DND-41 (cell line): ENCODE results near the gene SERTAD4.

ENCODE experiments used
- ATAC-seq: fragments of 200-7000 bp; cut with Tn5 transposase; 3 replicates; pipeline ENCODE4 v1.9.1; 2021; ENCODE audit warnings: low read depth; ENCODE audit not compliant: insufficient read depth
- DNase-seq: peaks from one replicate; pipeline ENCODE4 v3.0.0-alpha.2; 2020
- H2AFZ ChIP-seq: 2 replicates; pipeline ENCODE4 v1.6.0; 2012; ENCODE audit warnings: low read depth, low read length
- H3K27ac ChIP-seq: 2 replicates; pipeline ENCODE4 v1.5.1; 2012; ENCODE audit warnings: low read length, inconsistent platforms
- H3K27me3 ChIP-seq: fragments of 200-600 bp; sonication (generic); 2 replicates; pipeline ENCODE4 v1.6.0; 2012; ENCODE audit warnings: low read length, mild to moderate bottlenecking, inconsistent platforms; ENCODE audit not compliant: insufficient read depth, poor library complexity
- H3K36me3 ChIP-seq: 2 replicates; pipeline ENCODE4 v1.5.1; 2012; ENCODE audit warnings: low read length, inconsistent platforms; ENCODE audit not compliant: insufficient read depth
- H3K4me1 ChIP-seq: 2 replicates; pipeline ENCODE4 v1.5.1; 2012; ENCODE audit warnings: mild to moderate bottlenecking, low read length; ENCODE audit not compliant: insufficient read depth
- H3K4me2 ChIP-seq: 2 replicates; pipeline ENCODE4 v1.6.0; 2012; ENCODE audit warnings: mild to moderate bottlenecking, moderate library complexity, low read length, inconsistent platforms; ENCODE audit not compliant: insufficient read depth
- H3K4me3 ChIP-seq, 2 experiments: fragments of 200-600 bp in 1 of 2; shearing (Covaris generic) in 1 of 2; 2 replicates each; pipeline ENCODE4 v1.5.1; 2012 to 2016; ENCODE audit warnings: inconsistent platforms in 2 of 2, low read length in 2 of 2, mild to moderate bottlenecking in 2 of 2, low read depth in 1 of 2, moderate library complexity in 1 of 2
- H3K79me2 ChIP-seq: 2 replicates; pipeline ENCODE4 v1.6.0; 2012; ENCODE audit warnings: low read length, inconsistent platforms; ENCODE audit not compliant: insufficient read depth
- H3K9ac ChIP-seq: 2 replicates; pipeline ENCODE4 v1.6.0; 2012; ENCODE audit warnings: low read depth, mild to moderate bottlenecking, inconsistent platforms, low read length, moderate library complexity
- H3K9me3 ChIP-seq: 2 replicates; pipeline ENCODE4 v1.5.1; 2012; ENCODE audit warnings: low read length, moderate library complexity, mild to moderate bottlenecking, inconsistent platforms; ENCODE audit not compliant: insufficient read depth, severe bottlenecking
- H4K20me1 ChIP-seq: 2 replicates; pipeline ENCODE4 v1.6.0; 2012; ENCODE audit warnings: low read length; ENCODE audit not compliant: insufficient read depth
- CTCF ChIP-seq: IDR thresholded peaks from 2 replicates; pipeline ENCODE4 v1.5.1; 2012; ENCODE audit warnings: borderline replicate concordance, low read length, moderate library complexity, mild to moderate bottlenecking; ENCODE audit not compliant: poor library complexity, severe bottlenecking; ENCODE audit errors: extremely low read depth
- EZH2 ChIP-seq: IDR thresholded peaks from 3 replicates; pipeline ENCODE4 v1.6.1; 2012; ENCODE audit warnings: borderline replicate concordance, low read depth, mild to moderate bottlenecking, moderate library complexity, low read length, inconsistent platforms; ENCODE audit not compliant: severe bottlenecking

SERTAD4 gene

GRCh38 chr1:210231846-210232510 lies 618 bp upstream of the SERTAD4 start:
- no peak overlapping the region for H3K27ac ChIP-seq
- no peaks in the 10 kb centered on the region for H4K20me1 ChIP-seq
- H2AFZ ChIP-seq, result no peak overlapping the region
- TF ChIP-seq CTCF (no peak), EZH2 (no peak)
- DNase-seq, result no peak
- H3K9ac ChIP-seq, result no peak overlapping the region
- H3K4me1 ChIP-seq, result no peaks in the 10 kb centered on the region
- no peak overlapping the region for H3K4me2 ChIP-seq
- H3K27me3 ChIP-seq, result peaks cover 53% of the 10 kb centered on the region
- no peaks in the 10 kb centered on the region for H3K36me3 ChIP-seq
- no peaks in the 10 kb centered on the region for H3K9me3 ChIP-seq
- ATAC-seq, result no peak
- H3K79me2 ChIP-seq, result no peaks in the 10 kb centered on the region
- no peak overlapping the region for H3K4me3 ChIP-seq

DNA sequence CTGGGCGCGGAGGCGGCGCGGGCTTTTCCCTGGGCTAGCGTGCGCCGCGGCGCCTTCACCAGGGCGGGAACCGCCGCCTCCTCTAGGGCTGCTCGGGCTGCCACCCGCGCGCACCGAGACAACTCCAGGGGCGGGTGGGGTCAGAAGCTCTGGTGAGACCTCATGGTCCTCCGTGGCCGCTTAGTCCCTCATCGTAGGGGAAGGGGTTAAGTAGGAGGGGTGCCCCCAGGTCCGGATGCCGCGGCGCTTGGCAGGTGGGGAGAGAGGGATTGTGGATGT lies 559 bp downstream of the SERTAD4 start:
- no peak for DNase-seq
- no peaks in the 10 kb centered on the region for H4K20me1 ChIP-seq
- ATAC-seq, result no peak
- TF ChIP-seq EZH2 (no peak), CTCF (no peak)
- H3K9me3 ChIP-seq, result no peaks in the 10 kb centered on the region
- peaks cover 53% of the 10 kb centered on the region for H3K27me3 ChIP-seq
- no peaks in the 10 kb centered on the region for H3K4me1 ChIP-seq
- H3K36me3 ChIP-seq, result no peaks in the 10 kb centered on the region
- no peak overlapping the region for H3K4me2 ChIP-seq
- no peaks in the 10 kb centered on the region for H3K79me2 ChIP-seq
- no peak overlapping the region for H3K9ac ChIP-seq
- no peak overlapping the region for H3K4me3 ChIP-seq
- H3K27ac ChIP-seq, result no peak overlapping the region
- no peak overlapping the region for H2AFZ ChIP-seq

DNA sequence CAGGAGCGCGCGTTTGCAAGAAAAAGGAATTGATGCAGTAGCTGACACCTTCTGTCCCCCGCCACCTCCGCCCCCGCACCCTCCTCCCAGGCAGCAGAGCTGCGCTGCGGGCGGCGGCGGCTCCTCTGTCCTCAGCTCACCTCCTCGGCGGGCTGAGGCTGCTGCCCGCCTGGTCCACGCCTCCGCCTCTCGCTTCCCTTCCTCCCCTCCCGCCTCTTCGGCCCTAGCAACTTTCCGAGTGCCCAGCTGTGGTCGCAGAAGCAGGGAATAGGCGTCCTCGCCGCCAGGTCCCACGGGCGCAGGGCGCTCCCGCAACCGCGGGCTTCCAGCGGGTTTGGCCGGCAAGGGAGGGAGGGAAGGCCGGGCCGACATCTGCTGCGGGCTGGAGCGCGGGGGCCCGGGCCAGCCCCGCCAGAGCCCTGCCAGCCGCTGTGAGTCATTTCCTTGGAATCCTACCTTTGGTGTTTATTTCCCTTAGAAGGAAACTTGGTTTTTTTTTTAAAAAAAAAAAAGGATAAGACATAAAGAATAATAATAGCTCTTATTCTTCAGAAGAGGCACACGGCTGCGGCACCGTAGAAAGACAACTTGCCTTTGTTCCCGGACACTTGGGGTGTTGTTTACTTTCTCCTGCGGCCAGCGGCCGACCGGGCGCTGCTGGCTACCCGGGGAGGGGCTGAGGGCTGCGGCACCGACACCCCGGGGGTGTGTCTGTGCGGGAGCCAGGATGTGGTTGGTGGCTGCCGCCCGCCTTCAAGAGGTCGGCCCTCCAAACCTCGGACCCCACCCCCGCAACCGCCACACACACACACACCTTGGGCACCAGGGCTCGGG lies 1.1 kb downstream of the SERTAD4 start:
- ATAC-seq (peak; percentile 57), DNase-seq (peak; percentile 34)
- Histone ChIP-seq H3K79me2 (no peaks in the 10 kb centered on the region), H3K9me3 (no peaks in the 10 kb centered on the region), H4K20me1 (no peaks in the 10 kb centered on the region), H3K27ac (no peak overlapping the region), H3K9ac (no peak overlapping the region), H3K27me3 (peaks cover 53% of the 10 kb centered on the region), H2AFZ (no peak overlapping the region), H3K4me3 (no peak overlapping the region), H3K4me1 (no peaks in the 10 kb centered on the region), H3K4me2 (no peak overlapping the region), H3K36me3 (no peaks in the 10 kb centered on the region)
- peak; percentile 59 for TF ChIP-seq EZH2
- TF ChIP-seq CTCF, result no peak
